Measurements from ENCODE around the gene RPS8.
A peak's percentile ranks its signal among the peaks of the same experiment; 100 is the strongest.
"Not testable (repeated sequence)": the region's sequence is repeated elsewhere in the genome, so short reads cannot be mapped to it uniquely, and the experiment has no call there.

The RPS8 gene

GRCh38 chr1:44775078-44775929 lies at the start of gene RPS8:
TSS of gene RPS8 (plus strand) at chr1:44775540. CDS start at chr1:44775597, 57 bp downstream.
- DNase-seq (ENCODE audit: low read depth in 2 of 2) = peak; percentile 85 to 88

- peak; percentile 94 to 96 for DNase-seq (ENCODE audit: low read depth in 2 of 2)
Measured at GRCh38 chr1:44730741-44731512, 44.4 kb upstream of the RPS8 start, which contains the start of gene RNU5D-1. TSS of gene RNU5D-1 (minus strand) at chr1:44731170.

- DNase-seq (ENCODE audit: low read depth in 2 of 2) = no peak
Measured at GRCh38 chr1:44733365-44733764, 42.0 kb upstream of the RPS8 start.

GRCh38 chr1:44733784-44734183 lies 41.6 kb upstream of the RPS8 start:
- no peak for DNase-seq (ENCODE audit: low read depth in 2 of 2)

GRCh38 chr1:44735992-44736391 lies 39.3 kb upstream of the RPS8 start:
- no peak for DNase-seq (ENCODE audit: low read depth in 2 of 2)

- DNase-seq (ENCODE audit: low read depth in 2 of 2) = not testable (repeated sequence)
Measured at GRCh38 chr1:44738953-44739306, 36.4 kb upstream of the RPS8 start.

GRCh38 chr1:44739307-44740178 lies 35.8 kb upstream of the RPS8 start, which contains the start of gene KIF2C:
TSS of gene KIF2C (plus strand) at chr1:44739837. CDS start at chr1:44739933, 96 bp downstream.
- DNase-seq (ENCODE audit: low read depth in 2 of 2) = peak; percentile 96 to 97

- DNase-seq (ENCODE audit: low read depth in 2 of 2) = no peak
Measured at GRCh38 chr1:44740179-44740617, 35.1 kb upstream of the RPS8 start.

GRCh38 chr1:44743211-44743610 lies 32.1 kb upstream of the RPS8 start:
- DNase-seq (ENCODE audit: low read depth in 2 of 2) = no peak

- DNase-seq (ENCODE audit: low read depth in 2 of 2) = no peak
Measured at GRCh38 chr1:44747878-44748277, 27.5 kb upstream of the RPS8 start.

- DNase-seq (ENCODE audit: low read depth in 2 of 2) = no peak
Measured at GRCh38 chr1:44757420-44757819, 17.9 kb upstream of the RPS8 start.

- DNase-seq (ENCODE audit: low read depth in 2 of 2) = no peak
Measured at GRCh38 chr1:44759077-44759476, 16.3 kb upstream of the RPS8 start.

GRCh38 chr1:44760876-44761275 lies 14.5 kb upstream of the RPS8 start:
- no peak for DNase-seq (ENCODE audit: low read depth in 2 of 2)

GRCh38 chr1:44766421-44766820 lies 8.9 kb upstream of the RPS8 start:
- DNase-seq (ENCODE audit: low read depth in 2 of 2) = not testable (repeated sequence)

- no peak for DNase-seq (ENCODE audit: low read depth in 2 of 2)
Measured at GRCh38 chr1:44775930-44776729, 790 bp downstream of the RPS8 start.

GRCh38 chr1:44776730-44777068 lies 1.4 kb downstream of the RPS8 start:
- DNase-seq (ENCODE audit: low read depth in 2 of 2) = no peak

GRCh38 chr1:44777547-44777946 lies 2.2 kb downstream of the RPS8 start:
- no peak for DNase-seq (ENCODE audit: low read depth in 2 of 2)

- DNase-seq (ENCODE audit: low read depth in 2 of 2) = no peak
Measured at GRCh38 chr1:44777969-44778635, 2.8 kb downstream of the RPS8 start.

- no peak for DNase-seq (ENCODE audit: low read depth in 2 of 2)
Measured at GRCh38 chr1:44778705-44779576, 3.6 kb downstream of the RPS8 start.
